Measurements from ENCODE around the gene PPP1R12B.
"Not testable (repeated sequence)": the region's sequence is repeated elsewhere in the genome, so short reads cannot be mapped to it uniquely, and the experiment has no call there.

PPP1R12B gene

GRCh38 chr1:202448140-202448539, 99.6 kb downstream of the PPP1R12B start:
- DNase-seq (ENCODE audit: low read depth) = not testable (repeated sequence)

GRCh38 chr1:202451641-202452040, 103.1 kb downstream of the PPP1R12B start:
- not testable (repeated sequence) for DNase-seq (ENCODE audit: low read depth)

GRCh38 chr1:202452508-202452907, 104.0 kb downstream of the PPP1R12B start:
- DNase-seq (ENCODE audit: low read depth) = no peak

GRCh38 chr1:202456372-202457169, 108.1 kb downstream of the PPP1R12B start:
- DNase-seq (ENCODE audit: low read depth) = not testable (repeated sequence)

GRCh38 chr1:202458651-202459050, 110.2 kb downstream of the PPP1R12B start:
- DNase-seq (ENCODE audit: low read depth) = not testable (repeated sequence)

- not testable (repeated sequence) for DNase-seq (ENCODE audit: low read depth)
Observed at GRCh38 chr1:202459470-202460142, 111.1 kb downstream of the PPP1R12B start.

GRCh38 chr1:202460143-202460495, 111.6 kb downstream of the PPP1R12B start:
- not testable (repeated sequence) for DNase-seq (ENCODE audit: low read depth)

GRCh38 chr1:202462342-202463076, 114.0 kb downstream of the PPP1R12B start:
- no peak for DNase-seq (ENCODE audit: low read depth)

GRCh38 chr1:202464153-202464742, 115.7 kb downstream of the PPP1R12B start:
- not testable (repeated sequence) for DNase-seq (ENCODE audit: low read depth)

- DNase-seq (ENCODE audit: low read depth) = not testable (repeated sequence)
Observed at GRCh38 chr1:202465644-202466270, 117.3 kb downstream of the PPP1R12B start.

GRCh38 chr1:202466339-202466738, 117.8 kb downstream of the PPP1R12B start:
- not testable (repeated sequence) for DNase-seq (ENCODE audit: low read depth)

GRCh38 chr1:202467381-202467780, 118.9 kb downstream of the PPP1R12B start:
- DNase-seq (ENCODE audit: low read depth) = not testable (repeated sequence)

- DNase-seq (ENCODE audit: low read depth) = not testable (repeated sequence)
Observed at GRCh38 chr1:202468695-202469094, 120.2 kb downstream of the PPP1R12B start.

- DNase-seq (ENCODE audit: low read depth) = not testable (repeated sequence)
Observed at GRCh38 chr1:202469123-202469522, 120.6 kb downstream of the PPP1R12B start.

GRCh38 chr1:202471246-202471645, 122.7 kb downstream of the PPP1R12B start:
- no peak for DNase-seq (ENCODE audit: low read depth)

- DNase-seq (ENCODE audit: low read depth) = not testable (repeated sequence)
Observed at GRCh38 chr1:202472347-202473124, 124.0 kb downstream of the PPP1R12B start.

GRCh38 chr1:202473266-202474045, 125.0 kb downstream of the PPP1R12B start:
- DNase-seq (ENCODE audit: low read depth) = not testable (repeated sequence)

GRCh38 chr1:202479661-202480060, 131.2 kb downstream of the PPP1R12B start:
- DNase-seq (ENCODE audit: low read depth) = not testable (repeated sequence)

GRCh38 chr1:202480640-202481039, 132.1 kb downstream of the PPP1R12B start:
- DNase-seq (ENCODE audit: low read depth) = not testable (repeated sequence)

- DNase-seq (ENCODE audit: low read depth) = not testable (repeated sequence)
Observed at GRCh38 chr1:202483362-202483761, 134.9 kb downstream of the PPP1R12B start.
